ENCODE results near the gene EVX1. TPM values are rescaled to one million over a fixed set of nuclear protein-coding genes. Genes with fewer than 3 reads are reported as not detected.
A peak's percentile ranks its signal among the peaks of the same experiment; 100 is the strongest.

The EVX1 gene
- total and polyA plus RNA-seq, 2 of the 8 experiments (the other 6 are each of a cell fraction or from before 2014, with no cell fraction given), result not detected

DNA sequence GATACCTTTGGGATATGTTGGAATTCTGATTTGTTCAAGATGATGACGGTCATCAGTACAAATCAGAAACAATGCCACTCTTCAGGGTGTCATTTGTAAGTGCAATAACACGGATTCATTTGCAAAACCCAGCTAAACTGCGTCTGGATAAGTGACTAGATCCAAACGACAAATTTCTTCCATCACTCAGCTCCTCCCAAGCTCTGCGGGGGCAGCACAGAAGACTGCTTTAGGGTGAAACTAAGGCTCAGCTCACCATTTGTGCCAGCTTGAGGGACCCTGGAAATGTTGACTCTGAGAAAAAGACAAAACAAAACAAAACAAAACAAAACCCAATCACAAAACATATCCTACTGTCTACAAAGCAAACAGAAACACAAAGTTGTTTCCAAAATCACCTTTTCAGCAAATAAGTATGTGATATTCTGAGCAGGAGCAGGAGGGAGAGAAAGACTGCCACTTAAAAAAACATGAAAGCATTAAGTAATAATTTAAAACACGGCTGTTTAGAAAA lies 8.0 kb downstream of the EVX1 start:
- Histone ChIP-seq H3K14ac (ENCODE audit: insufficient read length) (no peak overlapping the region), H3K56ac (replicated peaks; ENCODE audit: insufficient read length, low read depth, low read length) (no peak overlapping the region), H3K23ac (ENCODE audit: insufficient read length) (no peak overlapping the region), H2BK20ac (ENCODE audit: low read length) (no peak overlapping the region), H3K9me3 (ENCODE audit: insufficient read depth in 2 of 2, low read depth in 1 of 2, low read length in 1 of 2) (no peaks in the 10 kb centered on the region), H2AFZ (ENCODE audit: low read length) (no peak overlapping the region), H3K27ac (ENCODE audit: low read depth, low read length) (no peak overlapping the region), H3K79me1 (ENCODE audit: low read depth, low read length) (no peaks in the 10 kb centered on the region), H4K20me1 (replicated peaks in 1 of 2; ENCODE audit: control insufficient read depth in 1 of 2, insufficient read depth in 2 of 2, low read length in 2 of 2) (peaks cover 13 to 32% of the 10 kb centered on the region in 2 experiments), H3K4me2 (ENCODE audit: insufficient read depth in 1 of 2, low read depth in 2 of 2, low read length in 2 of 2) (peak overlapping the region in 1 of 2 experiments; percentile 59; a peak in 1 of 4 replicates), H2BK12ac (ENCODE audit: low read depth, low read length) (no peak overlapping the region), H3K9ac (replicated peaks in 1 of 4; ENCODE audit: extremely low read depth in 1 of 4, low read depth in 3 of 4, low read length in 3 of 4) (no peak overlapping the region), H4K5ac (ENCODE audit: insufficient read length, low read depth, low read length) (no peak overlapping the region), H3K18ac (ENCODE audit: extremely low read depth, low read length) (no peak overlapping the region), H2AK5ac (ENCODE audit: low read depth, low read length) (no peak overlapping the region), H4K8ac (ENCODE audit: extremely low read depth, insufficient read depth, low read length) (no peak overlapping the region), H2BK5ac (ENCODE audit: low read depth, low read length) (no peak overlapping the region), H3K4ac (replicated peaks; ENCODE audit: insufficient read length, low read depth, low read length) (no peak overlapping the region), H3K36me3 (ENCODE audit: control insufficient read depth in 2 of 4, insufficient read depth in 4 of 4, low read length in 3 of 4) (peaks cover 0 to 20% (median 0%) of the 10 kb centered on the region in 4 experiments; a peak in 1 of 8 replicates), H3K23me2 (ENCODE audit: low read depth, low read length) (no peaks in the 10 kb centered on the region; the same call in 1 of the 2 replicates), H2BK15ac (ENCODE audit: low read length) (no peak overlapping the region), H4K91ac (replicated peaks; ENCODE audit: insufficient read length, low read length) (no peak overlapping the region), H3K4me1 (replicated peaks in 1 of 4; ENCODE audit: control insufficient read depth in 3 of 4, insufficient read depth in 4 of 4, low read length in 3 of 4) (peaks cover 0 to 22% (median 10%) of the 10 kb centered on the region in 4 experiments; a peak in 6 of 7 replicates), H3K79me2 (ENCODE audit: control insufficient read depth in 1 of 2, insufficient read depth in 2 of 2, low read length in 2 of 2) (no peaks in the 10 kb centered on the region), H2BK120ac (replicated peaks; ENCODE audit: low read depth, low read length) (no peak overlapping the region), H3K27me3 (replicated peaks in 1 of 4; ENCODE audit: control insufficient read depth in 3 of 4, extremely low read depth in 1 of 4, insufficient read depth in 3 of 4, low read length in 3 of 4) (peaks cover 95 to 99% (median 98%) of the 10 kb centered on the region in 4 experiments), H3K4me3 (ENCODE audit: extremely low read depth in 1 of 4, insufficient read depth in 2 of 4, low read depth in 3 of 4, low read length in 4 of 4) (no peak overlapping the region)
- DNase-seq (ENCODE audit: low read depth in 1 of 2, low spot score in 2 of 2), result no peak
- TF ChIP-seq KDM1A (IDR thresholded peaks at IDR 0.05; ENCODE audit: borderline replicate concordance, low read length) (no peak), TBP (IDR thresholded peaks at IDR 0.05; ENCODE audit: low read depth, low read length) (no peak), NRF1 (IDR thresholded peaks at IDR 0.05; ENCODE audit: low read depth, low read length) (no peak), CBX8 (IDR thresholded peaks at IDR 0.05; ENCODE audit: borderline replicate concordance, low read depth, low read length) (no peak; the same call in 1 of the 2 replicates), SP4 (IDR thresholded peaks at IDR 0.05; ENCODE audit: low read length) (no peak), SIX5 (IDR thresholded peaks at IDR 0.05; ENCODE audit: low read depth, low read length) (no peak), KDM5A (IDR thresholded peaks at IDR 0.05; ENCODE audit: low read length) (no peak), SAP30 (IDR thresholded peaks at IDR 0.05; ENCODE audit: insufficient read depth, insufficient replicate concordance, low read length) (no peak), HDAC2 (IDR thresholded peaks at IDR 0.05; ENCODE audit: borderline replicate concordance in 1 of 2, low read depth in 2 of 2, low read length in 2 of 2) (no peak), NANOG (IDR thresholded peaks at IDR 0.05; ENCODE audit: insufficient read depth, low read depth, low read length, poor library complexity, severe bottlenecking) (no peak)
- ChIA-PET POLR2A (ENCODE audit: partially characterized antibody) (no interaction called here), CTCF (ENCODE audit: partially characterized antibody) (interaction anchor here (1.0 to 1.7 kb wide), 8 partner anchors 12 to 1635 kb away, joined by 3 to 8 read pairs (median 4); no protein-coding TSS in a partner anchor)
- whole genome bisulfite sequencing, 2 experiments (ENCODE audit: extremely low coverage in 1 of 2, insufficient coverage in 1 of 2, insufficient read length in 1 of 2, insufficient replicate concordance in 2 of 2, low coverage in 1 of 2, low lambda C conversion rate in 2 of 2, missing lambda C conversion rate in 1 of 2), result 16% methylated on average over 6 of the region's 6 CpGs; no CpG with 5 or more reads in 1 of the 2 experiments
- FAIRE-seq, result no peak

Measured in H1 (cell line).